Pancreas (tissue), 10 donors: Measurements from ENCODE around the gene PEX14. TPM values are rescaled to one million over a fixed set of nuclear protein-coding genes. Genes with fewer than 3 reads are reported as not detected.

Experiments used
- ATAC-seq, 4 donors: fragments of 200-7000 bp; cut with Tn5 transposase; one replicate each; pipeline versions ENCODE4 v1.8.0 to v1.9.1; 2020; ENCODE audit warnings: mild to moderate bottlenecking in 4 of 4, moderate library complexity in 4 of 4
- DNase-seq, 6 donors: peaks; one replicate each; pipeline ENCODE4 v3.0.0-alpha.2; 2020
- FAIRE-seq: peaks from 2 replicates; lab custom pipeline; 2012; peaks lifted over from hg19 to GRCh38; lab: Jason Lieb, UNC
- H3K27ac ChIP-seq, 4 donors: fragments of 200-600 bp; sonication (generic); 1 replicate in 3 of 4; 2 replicates in 1 of 4; pipeline versions ENCODE4 v1.5.0 to v1.8.0; 2020
- H3K27me3 ChIP-seq, 4 donors: fragments of 200-600 bp; one replicate each; pipeline ENCODE4 v1.8.0; 2021
- H3K36me3 ChIP-seq, 3 donors: fragments of 200-600 bp; sonication (generic) in 1 of 3; one replicate each; pipeline versions ENCODE4 v1.5.0 to v1.8.0; 2020 to 2021
- H3K4me1 ChIP-seq, 3 donors: fragments of 200-600 bp; one replicate each; pipeline ENCODE4 v1.8.0; 2021
- H3K4me3 ChIP-seq, 4 donors: fragments of 200-600 bp; sonication (generic) in 2 of 4; one replicate each; pipeline versions ENCODE4 v1.5.0 to v1.8.0; 2020 to 2021
- H3K9me3 ChIP-seq, 4 donors: fragments of 200-600 bp; one replicate each; pipeline ENCODE4 v1.8.0; 2021
- WGBS, 2 donors: extraction: QIAGEN DNeasy Blood & Tissue Kit; methylation state at CpG; one replicate each; pipeline ENCODE4 v1.1.7; 2013; 5-methylcytosine and 5-hydroxymethylcytosine counted together
- intact Hi-C, 3 donors: fragments of 100-400 bp; cut with DNase I; formaldehyde crosslinking; loops; one replicate each; pipeline versions ENCODE4 v1.11.1 to v1.14.2; 2022
- polyA plus RNA-seq, 2 donors: library from polyadenylated mRNA; stranded (reverse); fragments of 200-250 nt; gene quantifications; one replicate each; pipeline ENCODE4 v1.2.3, GENCODE V29; 2013
- total RNA-seq, 6 donors: library from RNA; stranded (reverse); fragmentation: NEBNext Ultra II Directional in 4 of 6; extraction: Animal tissue kit (Norgen Biotek cat#: 25700) in 4 of 6; gene quantifications; one replicate each; pipeline versions ENCODE4 v1.2.1 to v1.2.4, GENCODE V29; 2021 to 2023
- TF ChIP-seq, protein P1 (sequence below), 4 donors: fragments of 200-600 bp; sonication (generic) in 3 of 4; IDR thresholded peaks; one replicate each; pipeline versions ENCODE4 v1.5.0 to v1.8.0; 2021; ENCODE audit warnings: antibody characterized with exemption in 4 of 4
- donor health status: healthy with polysubstance abuse.
- donor health status: DM: no; HTN: no; CAD: no; lungs with moderate emphysema.
- donor health status: DM: no; HTN: no; CAD: no.
- donor health status: control.
- donor health status: control.
- donor health status: Bipolar disorder and iron deficiency.
- donor health status: DM: yes; HTN: yes; CAD: no.
- donor health status: DM: no; HTN: no; CAD: no.
- donor health status: DM: no; HTN: no; CAD: no.
- donor health status: DM: yes; HTN: yes; CAD: no.

Gene PEX14
- total and polyA plus RNA-seq, 8 donors = 6.0 to 12.8 (median 8.2) TPM

GRCh38 chr1:10672343-10673050 lies 197.7 kb downstream of the PEX14 start:
- Histone ChIP-seq H3K27me3 (no peaks in the 10 kb centered on the region), H3K36me3 (no peaks in the 10 kb centered on the region), H3K27ac (no peak overlapping the region), H3K9me3 (no peaks in the 10 kb centered on the region), H3K4me1 (peaks cover 2 to 6% (median 4%) of the 10 kb centered on the region in 3 donors), H3K4me3 (no peak overlapping the region)
- FAIRE-seq = no peak
- DNase-seq = no peak
- WGBS, 2 donors = 79 to 81% methylated on average over 35 of the region's 35 CpGs
- TF ChIP-seq, protein P1, sequence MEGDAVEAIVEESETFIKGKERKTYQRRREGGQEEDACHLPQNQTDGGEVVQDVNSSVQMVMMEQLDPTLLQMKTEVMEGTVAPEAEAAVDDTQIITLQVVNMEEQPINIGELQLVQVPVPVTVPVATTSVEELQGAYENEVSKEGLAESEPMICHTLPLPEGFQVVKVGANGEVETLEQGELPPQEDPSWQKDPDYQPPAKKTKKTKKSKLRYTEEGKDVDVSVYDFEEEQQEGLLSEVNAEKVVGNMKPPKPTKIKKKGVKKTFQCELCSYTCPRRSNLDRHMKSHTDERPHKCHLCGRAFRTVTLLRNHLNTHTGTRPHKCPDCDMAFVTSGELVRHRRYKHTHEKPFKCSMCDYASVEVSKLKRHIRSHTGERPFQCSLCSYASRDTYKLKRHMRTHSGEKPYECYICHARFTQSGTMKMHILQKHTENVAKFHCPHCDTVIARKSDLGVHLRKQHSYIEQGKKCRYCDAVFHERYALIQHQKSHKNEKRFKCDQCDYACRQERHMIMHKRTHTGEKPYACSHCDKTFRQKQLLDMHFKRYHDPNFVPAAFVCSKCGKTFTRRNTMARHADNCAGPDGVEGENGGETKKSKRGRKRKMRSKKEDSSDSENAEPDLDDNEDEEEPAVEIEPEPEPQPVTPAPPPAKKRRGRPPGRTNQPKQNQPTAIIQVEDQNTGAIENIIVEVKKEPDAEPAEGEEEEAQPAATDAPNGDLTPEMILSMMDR (IDR thresholded peaks at IDR 0.05) = no peak
- ATAC-seq = no peak
- intact Hi-C loops = no loop called here

DNA sequence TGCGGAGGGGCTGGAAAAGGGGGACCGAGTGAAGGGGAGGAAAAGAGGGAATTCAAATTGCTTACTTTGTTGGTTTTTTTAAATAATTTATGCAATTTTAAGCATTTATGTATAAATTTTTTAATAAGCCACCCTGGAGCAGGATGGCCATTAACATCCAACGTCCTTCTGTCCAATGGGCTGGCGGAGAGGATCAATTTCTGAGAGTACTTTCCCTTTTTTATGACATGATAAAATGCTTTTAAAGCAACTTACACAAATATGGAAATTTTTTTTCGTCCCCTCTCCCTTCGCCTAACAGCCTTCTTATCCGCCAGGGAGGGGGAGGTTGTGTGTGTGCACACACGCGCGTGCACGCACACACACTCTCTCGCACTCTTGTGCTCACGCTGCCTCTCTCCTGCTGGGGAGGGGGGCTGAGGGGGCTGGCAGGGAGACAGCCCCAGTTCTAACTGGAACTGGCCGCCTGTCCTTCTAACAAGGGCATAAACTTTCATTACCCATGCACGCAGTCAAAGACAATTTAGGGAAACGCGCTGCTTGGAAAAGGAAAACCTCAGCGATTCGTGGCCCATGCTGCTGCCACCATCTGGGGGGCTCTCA lies 198.5 kb downstream of the PEX14 start:
- Histone ChIP-seq H3K27ac (no peak overlapping the region), H3K9me3 (no peaks in the 10 kb centered on the region), H3K4me3 (no peak overlapping the region), H3K36me3 (no peaks in the 10 kb centered on the region), H3K27me3 (no peaks in the 10 kb centered on the region), H3K4me1 (peaks cover 5 to 10% (median 6%) of the 10 kb centered on the region in 3 donors)
- ATAC-seq = no peak
- WGBS, 2 donors = 93 to 94% methylated on average over 19 of the region's 19 CpGs
- FAIRE-seq = no peak
- TF ChIP-seq, protein P1 (IDR thresholded peaks at IDR 0.05) = no peak
- intact Hi-C loops = no loop called here
- DNase-seq = no peak

DNA sequence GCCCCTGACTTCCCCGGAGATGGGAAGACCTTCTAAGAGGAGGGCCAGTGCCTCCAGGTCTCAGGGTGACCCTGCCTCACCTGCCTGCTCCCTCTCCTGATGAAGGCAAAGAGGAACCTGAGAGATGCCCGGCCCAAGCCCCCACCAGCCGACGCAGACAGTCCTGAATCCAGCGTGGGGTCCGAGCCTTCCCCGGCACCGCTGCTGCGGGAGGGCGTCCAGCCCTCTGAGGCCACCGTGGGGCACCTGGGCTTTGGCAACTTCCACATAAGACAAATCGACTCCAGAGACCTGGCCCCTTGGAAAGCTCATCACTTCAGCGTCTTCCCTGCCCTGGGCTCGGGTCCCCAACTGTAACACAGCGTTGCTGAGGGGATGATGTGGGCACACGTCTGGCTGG lies 199.5 kb downstream of the PEX14 start:
- no peak overlapping the region for H3K4me3 ChIP-seq
- no peak for FAIRE-seq
- no peaks in the 10 kb centered on the region for H3K36me3 ChIP-seq
- whole genome bisulfite sequencing, 2 donors = 91 to 93% methylated on average over 16 of the region's 16 CpGs
- H3K4me1 ChIP-seq = peaks cover 5 to 10% (median 6%) of the 10 kb centered on the region in 3 donors
- TF ChIP-seq, protein P1 (IDR thresholded peaks at IDR 0.05) = no peak
- H3K27me3 ChIP-seq = no peaks in the 10 kb centered on the region
- no peak overlapping the region for H3K27ac ChIP-seq
- intact Hi-C loops = no loop called here
- no peaks in the 10 kb centered on the region for H3K9me3 ChIP-seq
- no peak for DNase-seq
- ATAC-seq = no peak

- TF ChIP-seq, protein P1 (IDR thresholded peaks at IDR 0.05) = no peak
- Histone ChIP-seq H3K4me1 (peaks cover 5 to 10% (median 6%) of the 10 kb centered on the region in 3 donors), H3K27me3 (no peaks in the 10 kb centered on the region), H3K36me3 (no peaks in the 10 kb centered on the region), H3K27ac (peak overlapping the region; percentile 25 to 65 (median 62)), H3K4me3 (no peak overlapping the region), H3K9me3 (no peaks in the 10 kb centered on the region)
- no peak for DNase-seq
- peak; percentile 41 to 57 (median 44) for ATAC-seq
- WGBS, 2 donors = 53 to 60% methylated on average over 24 to 29 of the region's 29 CpGs
- intact Hi-C loops = no loop called here
- FAIRE-seq = no peak
Measured at GRCh38 chr1:10674700-10675609, 200.2 kb downstream of the PEX14 start.
